ENCODE results near the gene HDGF. TPM values are rescaled to one million over a fixed set of nuclear protein-coding genes. Genes with fewer than 3 reads are reported as not detected.

The HDGF gene
- 68.1 TPM for total RNA-seq

DNA sequence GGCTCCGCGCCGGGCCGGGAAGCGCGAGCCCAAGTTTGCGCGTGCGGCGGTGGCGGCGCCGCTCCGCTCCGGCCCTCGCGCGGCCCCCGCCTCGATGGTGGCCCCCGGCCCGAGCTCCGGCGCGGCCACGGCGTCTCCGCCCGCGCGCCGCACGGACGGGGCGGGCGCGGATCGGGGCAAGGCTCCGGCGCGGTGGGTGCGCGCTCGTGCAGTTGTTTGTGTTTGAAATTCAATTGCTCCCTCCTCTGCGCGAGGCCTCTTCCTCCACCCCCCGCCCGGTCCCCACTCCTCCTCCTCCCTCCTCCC lies at the start of gene HDGF:
Gene HDGF, minus strand, starts transcription at position 225 of the 306 bp plus-strand sequence. CDS start 246 bp downstream, outside the sequence.
- DNase-seq (ENCODE audit: low read depth in 2 of 3, low spot score in 2 of 3), result no peak

DNA sequence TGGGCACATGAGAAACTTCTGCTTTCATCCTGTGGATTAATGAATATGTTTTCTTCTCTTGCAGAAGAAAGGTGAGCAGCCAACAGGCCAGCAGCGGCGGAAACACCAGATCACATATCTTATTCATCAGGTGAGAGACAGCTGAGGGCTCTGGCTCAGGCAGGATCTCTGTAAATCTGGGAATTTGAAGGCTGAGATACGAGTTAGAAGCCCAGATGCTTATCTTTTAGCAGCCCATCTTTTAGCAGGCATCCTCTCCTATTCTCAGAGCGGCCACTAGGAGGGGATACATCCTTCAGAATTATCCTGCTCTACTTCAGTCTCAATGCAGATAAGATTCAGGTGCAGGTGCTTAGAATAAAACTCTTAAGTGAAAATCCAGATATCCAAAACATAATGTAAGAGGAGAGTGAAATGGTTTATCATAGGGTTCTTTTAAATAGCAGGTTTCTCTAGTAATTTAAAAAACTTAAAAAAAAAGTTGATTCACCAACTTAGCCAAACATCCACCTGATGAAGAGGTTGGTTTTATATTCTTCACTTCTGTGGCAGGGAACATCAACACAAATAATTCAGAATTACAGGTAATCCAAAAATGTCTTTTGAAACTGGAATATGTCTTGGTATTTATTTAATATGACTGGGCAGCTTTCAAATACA lies 45.9 kb upstream of the HDGF start:
- DNase-seq (ENCODE audit: low read depth in 2 of 3, low spot score in 2 of 3), result peak in 2 of 3 donors; percentile 50 to 73

DNA sequence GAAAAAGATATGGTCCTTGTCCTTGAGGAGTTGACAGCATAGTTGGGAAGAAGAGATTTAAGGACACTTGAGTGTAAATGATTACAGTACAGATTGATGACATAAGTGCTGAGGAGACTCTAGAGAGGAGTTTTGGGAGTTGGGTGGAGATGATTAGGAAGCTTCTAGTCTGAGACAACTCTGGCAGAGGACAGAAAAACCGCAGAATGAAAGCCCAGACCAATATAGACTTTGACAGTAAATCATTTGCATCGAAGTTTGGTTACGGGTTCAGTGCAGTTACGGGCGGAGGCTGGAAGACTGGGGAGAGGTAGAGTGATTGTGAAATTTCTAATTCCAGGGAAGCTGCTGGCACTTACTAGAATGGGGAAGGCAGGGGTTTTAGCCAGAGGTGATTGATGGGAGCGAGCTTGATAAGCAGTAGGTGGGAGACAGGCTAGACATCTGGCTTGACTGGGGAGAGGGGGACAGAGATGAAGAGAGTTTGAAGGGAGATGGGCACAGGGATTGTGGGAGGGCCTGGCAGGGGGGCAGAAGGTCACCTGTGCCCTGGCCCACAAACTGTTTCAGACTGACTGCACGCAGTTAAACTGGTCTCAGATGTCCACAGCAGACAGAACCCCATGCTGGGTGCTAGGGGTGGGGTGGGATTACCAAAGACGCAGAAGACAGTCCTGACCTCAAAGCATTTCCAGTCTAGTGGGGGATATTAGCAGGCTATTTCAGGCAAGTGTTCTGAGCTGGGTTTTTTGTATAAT lies 45.0 kb upstream of the HDGF start:
- no peak for DNase-seq (ENCODE audit: low read depth in 2 of 3, low spot score in 2 of 3)

DNA sequence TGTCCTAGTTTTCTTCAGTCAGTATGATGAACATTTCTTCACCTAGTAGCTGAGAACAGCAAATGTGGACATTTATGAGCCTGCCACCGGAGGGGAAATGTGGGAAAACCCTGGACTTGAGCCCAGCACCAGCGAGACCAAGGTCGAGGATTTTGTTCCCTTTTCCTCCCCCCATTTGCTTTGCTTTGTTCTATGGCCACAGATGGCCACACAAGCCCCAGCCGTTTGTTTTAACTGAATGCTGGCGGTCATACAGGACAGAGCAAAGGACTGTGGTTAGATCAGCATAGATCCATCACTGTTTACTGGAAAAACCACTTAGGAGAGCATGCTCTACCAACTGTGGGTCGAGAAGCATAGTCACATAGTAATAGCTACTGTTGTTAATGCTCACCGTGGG lies 44.3 kb upstream of the HDGF start:
- no peak for DNase-seq (ENCODE audit: low read depth in 2 of 3, low spot score in 2 of 3)

DNA sequence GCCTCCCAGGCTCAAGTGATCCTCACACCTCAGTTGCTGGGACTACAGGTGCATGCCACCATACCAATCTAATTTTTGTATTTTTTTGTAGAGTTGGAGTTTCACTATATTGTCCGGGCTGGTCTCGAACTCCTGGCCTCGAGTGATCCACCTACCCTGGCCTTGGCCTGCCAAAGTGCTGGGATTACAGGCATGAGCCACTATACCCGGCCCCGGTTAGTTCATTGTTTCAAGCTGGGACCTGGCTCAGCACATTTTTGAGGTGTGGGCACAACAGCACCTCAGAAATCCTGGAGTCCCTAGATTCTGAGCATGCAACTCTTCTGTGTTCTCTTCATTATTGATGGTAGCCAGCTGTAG lies 43.9 kb upstream of the HDGF start:
- no peak for DNase-seq (ENCODE audit: low read depth in 2 of 3, low spot score in 2 of 3)

DNA sequence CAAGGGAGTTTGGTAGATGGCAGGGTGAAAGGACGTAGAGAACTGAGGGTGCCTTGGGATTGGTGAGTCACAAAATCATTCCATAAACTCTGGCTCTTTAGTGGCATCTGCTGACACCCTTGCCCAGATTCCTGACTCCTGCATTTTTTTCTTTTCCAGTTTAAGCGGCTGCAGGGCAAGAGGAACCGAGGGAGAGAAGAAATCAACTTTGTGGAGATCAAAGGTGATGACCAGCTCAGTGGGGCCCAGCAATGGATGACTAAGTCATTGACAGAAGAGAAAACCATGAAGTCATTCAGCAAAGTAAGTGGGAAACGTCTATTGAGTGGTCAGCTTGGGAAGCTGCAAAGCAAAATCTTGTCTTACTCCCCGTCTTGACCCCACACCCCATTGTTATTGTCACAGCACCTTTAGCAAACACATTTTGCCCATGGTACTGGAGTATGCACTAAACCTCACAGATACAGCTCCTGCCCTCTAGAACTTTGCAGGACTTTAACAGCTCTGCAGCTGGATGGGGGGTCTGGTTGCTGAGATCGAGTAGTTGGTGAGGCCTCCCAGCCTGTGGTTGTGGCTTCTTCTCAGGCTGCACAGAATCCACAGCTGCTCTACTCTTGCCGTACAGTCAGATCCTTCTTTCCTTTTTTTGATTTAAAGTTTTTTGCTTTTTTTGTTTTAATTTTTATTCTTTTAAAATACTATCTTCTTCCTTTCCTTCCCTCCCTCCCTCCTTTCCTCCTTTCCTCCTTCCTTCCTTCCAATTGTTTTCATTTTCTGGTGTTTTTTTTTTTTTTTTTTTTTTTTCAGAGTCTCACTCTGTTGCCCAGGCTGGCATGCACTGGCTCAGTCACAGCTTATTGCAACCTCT lies 43.3 kb upstream of the HDGF start:
- no peak for DNase-seq (ENCODE audit: low read depth in 2 of 3, low spot score in 2 of 3)

DNA sequence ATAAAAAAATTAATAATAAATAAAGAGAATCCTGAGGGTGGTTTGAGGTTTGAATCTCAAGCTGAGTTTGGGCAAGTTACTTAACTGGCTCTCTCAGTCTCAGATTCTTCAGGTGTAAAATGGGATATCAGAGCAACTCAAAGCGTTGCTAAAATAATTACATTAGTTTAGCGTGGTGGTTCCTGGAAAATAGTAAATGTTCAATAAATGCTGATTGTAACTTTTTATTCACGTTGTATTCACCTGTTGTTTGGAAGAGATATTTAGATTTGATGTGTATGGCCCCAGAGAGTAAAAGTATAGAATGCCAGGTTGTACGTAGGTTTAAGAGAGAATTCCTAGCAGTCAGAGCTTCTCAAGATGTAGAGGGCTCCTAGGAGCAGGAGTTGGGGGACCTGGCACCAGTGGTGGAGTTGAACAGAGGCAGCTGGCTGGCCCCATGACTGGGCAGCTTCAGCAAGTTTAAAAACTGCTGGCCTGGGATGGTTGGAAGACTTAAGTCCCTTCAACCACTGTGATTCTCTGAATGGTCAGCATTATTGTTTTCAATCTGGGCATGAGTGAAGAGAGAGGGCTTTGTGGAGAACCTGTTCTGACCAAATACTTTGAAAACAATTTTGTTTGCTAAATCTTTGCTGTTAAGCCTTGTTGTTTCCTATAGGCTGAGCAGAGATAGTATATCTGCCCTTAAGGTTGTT lies 38.3 kb upstream of the HDGF start:
- DNase-seq (ENCODE audit: low read depth in 2 of 3, low spot score in 2 of 3), result no peak

DNA sequence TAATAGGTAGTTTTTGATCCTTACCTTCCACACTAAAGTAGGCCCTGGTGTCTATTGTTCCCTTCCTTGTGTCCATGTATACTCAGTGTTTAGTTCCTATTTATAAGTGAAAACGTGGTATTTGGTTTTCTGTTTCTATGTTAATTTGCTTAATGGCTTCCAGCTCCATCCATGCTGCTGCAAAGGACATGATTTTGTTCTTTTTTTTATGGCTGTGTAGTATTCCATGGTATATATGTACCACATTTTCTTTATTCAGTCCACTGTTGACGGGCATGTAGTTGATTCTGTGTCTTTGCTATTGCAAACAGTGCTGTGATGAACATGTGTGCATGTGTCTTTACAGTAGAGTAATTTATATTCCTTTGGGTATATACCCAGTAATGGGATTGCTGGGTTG lies 36.7 kb upstream of the HDGF start:
- DNase-seq (ENCODE audit: low read depth in 2 of 3, low spot score in 2 of 3), result no peak

DNA sequence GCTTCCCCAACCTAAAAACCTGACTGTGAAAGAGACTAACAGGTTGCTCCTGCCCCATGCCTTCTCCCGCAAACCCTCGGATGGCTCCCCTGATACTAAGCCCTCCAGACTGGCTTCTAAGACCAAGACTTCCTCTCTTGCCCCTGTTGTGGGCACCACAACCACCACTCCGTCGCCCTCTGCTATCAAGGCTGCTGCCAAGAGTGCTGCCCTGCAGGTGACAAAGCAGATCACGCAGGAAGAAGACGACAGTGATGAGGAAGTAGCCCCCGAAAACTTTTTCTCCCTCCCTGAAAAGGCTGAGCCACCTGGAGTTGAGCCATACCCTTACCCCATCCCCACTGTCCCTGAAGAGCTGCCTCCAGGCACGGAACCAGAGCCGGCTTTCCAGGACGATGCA lies 35.2 kb upstream of the HDGF start:
- DNase-seq (ENCODE audit: low read depth in 2 of 3, low spot score in 2 of 3), result peak in 2 of 3 donors; percentile 72 to 90

DNA sequence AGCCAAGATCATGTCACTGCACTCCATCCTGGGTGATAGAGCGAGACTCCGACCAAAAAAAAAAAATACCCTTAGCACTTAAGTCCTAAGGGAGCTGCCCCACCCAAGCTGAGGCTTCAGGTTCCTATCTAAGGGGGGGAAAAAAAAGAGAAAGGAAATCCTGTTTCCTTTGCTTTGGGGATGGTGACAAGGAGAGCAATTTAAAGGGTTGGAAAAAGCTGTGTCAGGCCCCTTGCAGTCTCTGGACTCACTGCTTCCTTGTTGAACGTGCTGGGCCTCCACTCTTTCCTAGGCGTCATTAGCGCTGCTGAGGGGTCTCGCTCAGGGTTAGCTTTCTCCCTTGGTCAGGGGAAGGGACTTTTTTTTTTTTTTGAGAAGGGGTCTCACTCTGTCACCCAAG lies 34.0 kb upstream of the HDGF start:
- DNase-seq (ENCODE audit: low read depth in 2 of 3, low spot score in 2 of 3), result no peak

DNA sequence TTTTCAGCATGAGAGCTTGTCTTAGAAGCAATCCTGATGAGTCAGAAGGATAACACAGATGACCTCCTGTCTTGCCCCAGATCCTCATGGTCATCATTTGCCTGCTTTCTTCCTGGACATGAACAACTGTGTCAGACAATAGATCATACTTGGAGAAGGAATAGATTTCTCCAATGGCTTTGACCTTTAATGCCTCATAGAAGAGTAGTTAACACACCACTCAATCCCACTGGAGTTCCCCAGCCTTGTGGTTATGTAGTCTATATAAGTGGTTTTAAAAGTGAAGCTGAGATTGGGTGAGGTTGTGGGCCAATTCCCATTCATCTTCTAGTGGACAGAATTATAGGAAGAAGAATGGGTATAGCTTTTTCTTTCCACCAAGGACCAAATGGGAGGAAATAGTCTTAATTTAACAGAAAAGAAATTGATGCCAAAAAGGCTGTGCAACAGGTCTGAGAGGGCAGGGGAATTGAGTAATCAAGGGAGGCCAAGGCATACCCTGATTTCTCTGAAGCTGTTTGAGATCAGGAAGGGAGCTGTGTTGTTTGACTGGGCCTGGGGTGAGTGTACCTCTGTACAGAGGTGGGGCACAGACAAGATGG lies 30.2 kb upstream of the HDGF start:
- no peak for DNase-seq (ENCODE audit: low read depth in 2 of 3, low spot score in 2 of 3)

DNA sequence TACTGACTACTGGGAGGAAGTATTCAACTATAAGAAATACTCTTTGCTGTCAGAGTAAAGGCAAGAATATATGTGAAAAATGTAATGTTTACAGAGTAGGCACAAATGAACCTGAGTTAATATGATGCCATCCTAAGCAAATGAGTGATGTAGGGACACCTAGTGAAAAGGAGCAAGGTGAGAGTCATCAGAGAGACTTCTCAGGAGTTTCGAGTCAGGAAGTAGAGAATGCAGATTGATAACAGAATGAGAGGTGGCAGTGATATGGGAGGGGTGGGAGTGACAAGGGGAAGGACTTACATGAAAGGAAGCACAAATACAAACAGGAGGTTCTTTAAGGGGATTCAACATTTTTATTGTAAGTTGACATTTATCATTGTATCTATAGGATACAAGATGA lies 26.1 kb upstream of the HDGF start:
- DNase-seq (ENCODE audit: low read depth in 2 of 3, low spot score in 2 of 3), result no peak

DNA sequence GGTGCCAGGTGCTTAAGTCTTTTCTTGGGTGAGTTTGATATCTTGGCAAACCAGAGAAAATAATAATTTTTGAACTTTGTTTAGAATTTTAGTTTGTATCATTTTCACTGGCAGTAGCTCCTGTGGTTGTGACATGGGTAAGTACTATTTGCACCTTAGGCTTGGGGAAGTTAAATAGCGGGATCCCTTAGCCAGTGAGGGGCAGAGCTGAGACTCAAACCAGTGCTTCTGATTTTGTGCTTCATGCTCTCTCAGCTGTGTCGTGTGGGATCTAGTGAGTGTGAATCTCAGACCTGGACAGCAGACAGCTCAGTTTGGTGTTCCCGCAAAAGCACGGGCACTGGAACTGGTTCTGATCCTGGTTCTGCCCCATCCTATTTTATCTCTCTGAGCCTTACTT lies 25.5 kb upstream of the HDGF start:
- no peak for DNase-seq (ENCODE audit: low read depth in 2 of 3, low spot score in 2 of 3)

DNA sequence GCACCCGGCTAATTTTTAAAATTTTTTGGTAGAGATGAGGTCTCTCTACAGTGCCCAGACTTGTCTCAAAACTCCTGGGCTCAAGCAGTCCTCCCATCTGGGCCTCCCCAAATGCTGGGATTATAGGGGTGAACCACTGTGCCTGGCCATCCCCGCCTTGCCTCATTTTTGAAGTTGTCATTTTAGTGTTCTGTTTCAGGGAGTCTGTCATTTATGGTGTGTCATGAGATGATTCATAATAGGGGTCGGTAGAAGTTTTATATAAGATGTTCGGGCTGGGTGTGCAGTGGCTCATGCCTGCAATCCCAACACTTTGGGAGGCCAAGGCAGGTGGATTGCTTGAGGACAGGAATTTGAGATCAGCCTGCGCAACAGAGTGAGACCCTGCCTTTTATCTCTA lies 24.3 kb upstream of the HDGF start:
- no peak for DNase-seq (ENCODE audit: low read depth in 2 of 3, low spot score in 2 of 3)

DNA sequence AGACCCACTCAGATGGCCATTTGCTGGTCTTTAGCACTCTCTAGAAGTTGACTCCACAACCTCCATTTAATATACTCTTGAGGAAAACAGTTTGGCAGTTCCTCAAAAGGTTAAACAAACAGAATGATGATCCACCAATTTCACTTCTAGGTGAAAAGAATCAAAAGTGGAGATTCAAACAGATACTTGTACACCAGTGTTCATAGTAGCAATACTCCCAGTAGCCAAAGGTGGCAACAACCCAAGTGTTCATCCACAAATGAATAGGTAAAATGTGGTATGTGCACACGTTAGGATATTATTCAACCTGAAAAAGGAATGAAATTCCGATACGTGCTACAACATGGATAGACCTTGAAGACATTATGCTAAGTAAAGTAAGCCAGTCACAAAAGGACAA lies 22.1 kb upstream of the HDGF start:
- DNase-seq (ENCODE audit: low read depth in 2 of 3, low spot score in 2 of 3), result no peak

DNA sequence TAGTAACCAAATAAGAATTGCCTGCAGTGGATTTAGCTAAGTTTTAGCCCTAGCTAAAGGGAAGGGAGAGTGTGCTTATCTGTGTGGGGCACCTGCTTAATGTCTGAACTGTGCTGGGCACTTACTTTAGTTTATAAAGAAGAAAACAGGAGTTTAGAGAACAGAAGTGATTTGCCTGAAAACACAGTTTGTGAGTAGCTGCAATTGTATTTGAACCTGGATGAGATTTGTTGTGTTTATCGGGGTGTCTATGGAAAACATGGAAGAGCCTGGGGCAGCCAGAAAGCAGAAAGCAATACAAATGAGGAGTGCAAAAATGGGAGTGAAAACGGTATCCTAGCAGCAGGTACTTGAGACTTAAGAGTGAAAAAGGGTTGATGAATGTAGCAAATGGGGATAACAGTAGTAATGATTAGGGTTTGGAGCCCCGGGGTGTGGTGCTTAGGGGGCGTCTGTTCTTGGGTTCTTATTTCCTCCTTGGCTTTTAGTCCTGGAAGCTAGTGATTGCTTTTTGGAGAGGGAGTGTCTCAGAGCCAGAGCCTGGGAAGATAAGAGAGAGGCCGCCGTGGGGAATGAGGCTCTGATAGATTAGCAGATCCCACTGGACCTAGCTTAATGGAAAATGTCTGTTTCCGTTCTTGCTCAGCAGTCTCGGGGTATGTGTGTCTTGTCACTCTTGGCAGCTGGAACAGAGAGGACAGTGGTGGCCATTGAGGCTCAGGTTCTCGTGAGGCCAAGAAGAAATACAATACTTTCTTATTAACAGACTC lies 21.4 kb upstream of the HDGF start:
- DNase-seq (ENCODE audit: low read depth in 2 of 3, low spot score in 2 of 3), result no peak

DNA sequence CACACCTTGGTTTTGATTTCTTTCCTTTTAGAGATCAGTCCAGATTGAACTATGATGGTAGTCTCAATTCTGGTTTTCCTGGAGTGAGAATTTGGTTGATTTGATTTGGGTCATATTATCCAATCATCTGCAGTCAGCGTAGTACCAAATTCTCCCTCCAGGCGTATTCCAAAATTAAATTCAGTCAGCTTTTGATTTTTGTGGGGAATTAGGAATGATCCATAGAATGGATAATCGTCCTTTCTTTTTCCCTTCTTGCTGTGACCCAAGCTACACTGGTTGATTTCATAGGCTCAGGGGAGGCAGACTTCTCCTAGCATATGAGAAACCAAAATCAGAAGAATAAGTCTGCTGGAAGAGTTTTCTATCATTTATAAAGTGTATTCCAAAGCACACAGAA lies 20.7 kb upstream of the HDGF start:
- DNase-seq (ENCODE audit: low read depth in 2 of 3, low spot score in 2 of 3), result no peak

DNA sequence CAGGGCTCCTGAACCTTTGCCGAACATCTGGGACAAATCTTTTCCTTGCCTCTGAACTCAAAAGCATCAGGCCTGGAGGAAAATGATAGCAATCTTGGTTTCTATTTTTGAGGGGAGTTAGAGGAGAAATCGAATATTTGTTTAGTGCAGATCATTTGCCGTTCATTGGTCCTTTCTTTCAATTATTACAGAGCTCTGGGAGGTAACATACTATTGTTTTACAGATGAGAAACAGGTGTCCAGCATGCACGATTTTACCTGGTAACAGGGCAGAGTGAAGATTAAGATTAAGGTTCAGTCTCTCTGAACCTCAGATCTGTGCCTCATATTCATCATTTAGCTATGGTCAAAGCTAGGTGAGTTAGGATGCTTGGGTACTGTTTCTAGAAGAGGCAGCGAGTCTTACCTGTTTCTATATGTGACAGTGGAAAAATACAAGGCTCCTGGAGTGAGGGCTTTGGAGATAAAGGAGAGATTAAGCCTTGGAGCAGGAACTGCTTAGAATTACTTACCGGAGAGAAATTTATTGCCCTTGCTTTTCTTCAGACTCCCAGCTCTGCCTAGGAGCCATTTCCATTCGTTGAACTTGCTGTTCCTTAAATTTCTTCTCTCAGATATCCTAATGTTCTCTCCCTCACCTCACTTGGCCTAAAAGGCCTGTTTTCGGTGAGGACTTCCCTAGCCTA lies 17.3 kb upstream of the HDGF start:
- DNase-seq (ENCODE audit: low read depth in 2 of 3, low spot score in 2 of 3), result no peak

DNA sequence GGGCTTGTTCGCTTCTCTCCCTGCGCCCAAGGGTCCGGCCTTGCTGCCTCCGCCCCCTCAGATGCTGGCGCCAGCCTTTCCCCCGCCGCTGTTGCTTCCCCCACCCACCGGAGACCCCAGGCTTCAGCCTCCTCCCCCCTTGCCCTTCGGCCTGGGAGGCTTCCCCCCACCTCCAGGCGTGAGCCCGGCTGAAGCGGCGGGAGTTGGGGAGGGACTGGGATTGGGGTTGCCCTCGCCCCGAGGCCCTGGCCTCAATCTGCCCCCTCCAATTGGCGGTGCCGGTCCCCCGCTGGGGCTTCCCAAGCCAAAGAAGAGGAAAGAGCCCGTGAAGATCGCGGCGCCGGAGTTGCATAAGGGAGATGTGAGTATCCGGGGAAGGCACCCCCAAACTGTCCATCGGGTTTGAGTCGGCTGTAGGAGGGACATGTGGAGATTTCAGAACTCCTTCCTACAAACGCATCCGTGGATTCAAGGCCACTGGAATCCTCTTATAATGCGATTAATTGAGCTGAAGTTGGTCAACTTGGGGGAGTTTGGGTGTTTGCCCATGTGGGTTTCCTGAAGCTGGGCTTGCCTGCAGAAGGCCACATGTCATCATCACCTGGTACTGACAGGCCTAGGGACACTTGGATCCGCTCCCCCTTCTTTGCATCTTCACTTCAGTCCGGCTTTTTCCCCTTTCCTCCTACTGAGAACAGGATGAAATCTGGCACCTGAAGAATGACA lies 16.6 kb upstream of the HDGF start:
- peak in 2 of 3 donors; percentile 47 to 50 for DNase-seq (ENCODE audit: low read depth in 2 of 3, low spot score in 2 of 3)
